HG02642 (cell line): ENCODE measurements around the gene RPS6KA5.
A peak's percentile ranks its signal among the peaks of the same experiment; 100 is the strongest.
"Not testable (repeated sequence)": the region's sequence is repeated elsewhere in the genome, so short reads cannot be mapped to it uniquely, and the experiment has no call there.

ENCODE experiments used
- ATAC-seq: cut with Tn5 transposase; IDR thresholded peaks from one replicate; pipeline ENCODE4 v1.9.1; 2021; ENCODE audit warnings: mild to moderate bottlenecking; ENCODE audit not compliant: unreplicated experiment, poor library complexity

RPS6KA5 gene

DNA sequence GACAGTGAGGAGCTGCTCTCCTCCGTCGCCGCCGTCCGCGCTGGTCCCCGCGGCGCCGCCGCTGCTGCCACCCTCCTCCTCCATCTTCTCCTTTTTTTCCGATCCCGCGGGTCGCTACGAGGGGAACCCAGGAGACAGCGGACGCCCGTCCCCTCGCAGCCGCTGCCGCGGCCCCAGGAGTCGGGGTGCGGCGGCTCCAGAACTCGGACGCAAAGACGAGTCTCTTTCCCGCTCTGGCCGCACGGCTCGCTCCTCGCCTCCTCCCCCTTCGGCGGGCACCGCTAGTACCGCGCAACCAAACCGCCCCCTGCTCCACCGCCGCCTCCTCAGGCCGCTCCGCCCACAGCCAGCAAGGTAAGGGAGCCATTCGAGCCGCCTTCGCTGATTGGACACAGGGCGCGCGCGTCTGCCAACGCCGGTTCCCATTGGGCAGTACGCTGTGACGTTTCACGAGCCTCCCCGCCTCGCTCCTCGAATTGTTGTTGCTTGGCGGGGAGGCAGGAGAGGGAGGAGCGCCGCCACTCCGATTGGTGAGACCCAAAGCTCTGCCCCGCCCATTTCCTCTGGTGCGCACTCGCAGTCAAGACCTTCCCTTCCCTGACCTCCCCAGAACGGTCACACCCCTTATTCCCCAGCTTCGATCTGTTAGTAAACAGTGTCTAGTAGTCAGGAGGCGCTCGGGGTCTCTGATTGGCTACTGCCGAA lies at the start of gene RPS6KA5:
Gene RPS6KA5 (minus strand): TSS at position 291 of the 705 bp plus-strand sequence. CDS start 207 bp downstream, at position 84.
- ATAC-seq, result peak; percentile 88

DNA sequence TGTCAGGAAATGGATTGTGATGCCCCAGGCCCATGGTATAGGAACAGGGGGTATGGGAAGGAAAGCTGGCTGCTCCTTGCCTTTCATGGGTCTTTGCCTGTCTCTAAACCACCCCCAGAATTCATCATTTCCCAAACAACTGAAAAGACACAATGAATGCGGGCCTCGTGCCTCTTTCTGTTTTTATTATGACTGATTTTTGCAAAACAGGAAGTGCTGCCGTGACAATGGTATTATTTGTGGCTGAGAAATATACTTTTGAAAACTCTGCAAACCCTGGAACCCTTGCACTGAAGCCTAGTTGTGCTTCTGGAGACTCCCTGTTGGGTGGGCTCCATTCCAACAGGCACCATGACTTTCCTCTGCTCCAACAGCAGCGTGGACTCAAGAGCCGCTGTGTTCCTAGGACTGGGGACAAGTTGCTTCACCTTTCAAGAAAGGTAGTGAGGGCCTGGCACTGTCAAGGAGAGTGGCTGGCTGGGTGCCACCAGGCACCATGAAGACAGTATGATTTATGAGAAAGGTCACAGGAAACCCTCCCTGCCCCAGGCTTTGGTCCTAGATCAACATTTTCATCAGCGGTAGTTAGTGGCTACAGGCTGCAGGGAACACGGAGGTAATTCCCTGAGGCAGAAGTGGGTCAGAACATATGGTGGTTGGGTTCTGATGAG lies 48.6 kb upstream of the RPS6KA5 start:
- no peak for ATAC-seq

DNA sequence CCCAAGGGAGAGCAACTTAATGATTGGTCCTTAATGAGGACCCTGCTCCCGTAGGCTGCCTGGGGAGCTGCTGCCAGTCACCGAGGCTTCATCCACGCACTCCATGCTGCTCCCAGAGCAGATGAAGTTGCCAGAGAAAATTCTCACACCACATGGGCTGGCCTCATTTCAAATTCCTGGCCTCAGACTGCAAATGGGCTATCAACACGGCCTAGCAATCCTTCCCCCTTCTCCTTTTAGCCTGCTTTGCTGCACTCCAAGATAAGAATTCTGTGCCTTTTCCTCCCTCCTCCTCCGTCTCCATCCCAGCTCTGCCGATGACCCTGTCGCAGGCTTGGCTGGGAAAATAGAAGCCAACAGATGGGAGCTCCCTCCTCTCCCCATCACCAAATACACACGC lies 42.7 kb upstream of the RPS6KA5 start:
- no peak for ATAC-seq

DNA sequence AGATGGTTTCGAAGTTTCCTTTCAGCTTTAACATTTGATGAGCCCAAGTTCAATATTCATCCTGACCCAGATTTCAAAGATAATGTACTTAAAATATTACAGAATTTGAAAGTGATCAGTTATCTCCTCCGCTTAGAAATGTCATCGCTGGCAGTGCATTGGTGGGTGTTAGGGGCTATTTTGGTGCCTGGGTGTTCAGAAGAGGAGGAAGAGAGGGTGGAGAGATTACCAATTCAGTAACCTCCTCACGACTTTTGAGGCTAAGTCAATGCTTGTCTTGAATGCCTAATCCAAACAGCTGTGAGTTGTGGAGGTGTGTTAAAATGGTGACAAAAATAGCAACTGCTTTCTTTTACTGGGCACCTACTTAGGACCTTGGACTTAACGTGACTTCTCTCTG lies 39.7 kb upstream of the RPS6KA5 start:
- ATAC-seq, result no peak

DNA sequence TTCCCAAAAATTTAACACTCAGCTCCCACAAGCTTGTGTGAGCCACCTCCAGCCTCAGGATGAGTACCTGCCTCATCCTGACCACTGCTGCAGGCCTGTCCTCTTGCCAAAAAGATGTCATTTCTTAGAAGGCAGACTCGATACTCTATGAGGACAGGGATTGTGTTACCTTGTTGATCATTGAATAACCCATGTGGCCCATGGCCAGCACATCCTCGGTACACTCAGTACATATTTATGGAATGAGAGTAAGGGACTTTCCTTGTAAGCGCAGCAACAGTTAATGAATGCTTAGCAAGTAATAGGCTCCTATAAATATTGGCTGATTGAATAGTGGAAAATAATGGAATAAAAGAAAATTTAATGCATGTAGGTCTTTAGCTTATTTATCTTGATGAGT lies 38.1 kb upstream of the RPS6KA5 start:
- ATAC-seq, result no peak

DNA sequence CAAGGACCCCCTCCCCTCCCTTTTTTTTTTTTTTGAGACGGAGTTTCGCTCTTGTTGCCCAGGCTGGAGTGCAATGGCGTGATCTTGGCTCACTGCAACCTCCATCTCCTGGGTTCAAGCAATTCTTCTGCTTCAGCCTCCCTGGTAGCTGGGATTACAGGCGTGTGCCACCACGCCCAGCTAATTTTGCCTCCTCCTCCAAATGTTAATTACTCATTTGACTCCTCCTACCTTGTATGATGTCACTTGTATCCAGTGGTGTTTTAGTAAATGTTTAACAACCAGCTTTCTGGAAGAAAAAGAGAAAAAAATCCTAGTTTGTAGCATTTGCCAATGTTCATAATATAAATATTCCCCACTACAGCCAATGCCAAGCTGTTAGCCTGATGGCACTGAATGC lies 37.2 kb upstream of the RPS6KA5 start:
- ATAC-seq, result not testable (repeated sequence)

DNA sequence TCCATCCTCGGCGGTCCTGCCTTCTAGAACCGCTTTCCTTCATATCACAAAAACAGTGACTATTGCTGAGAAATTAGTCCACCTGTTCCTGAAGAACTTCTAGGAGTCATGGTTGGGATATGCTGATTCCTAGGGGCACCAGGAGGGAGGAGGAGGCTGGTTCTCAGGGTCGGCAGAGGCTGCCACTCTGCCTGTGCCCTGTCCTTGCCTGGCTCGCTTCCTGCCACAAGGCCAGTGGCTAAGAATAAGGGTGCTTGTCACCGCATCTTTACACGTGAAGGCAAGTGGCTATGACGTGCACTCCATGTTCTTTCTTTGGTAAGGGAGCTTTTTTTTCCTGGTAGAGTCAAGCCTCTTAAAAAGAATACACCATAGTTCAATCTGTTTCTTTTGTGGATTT lies 34.7 kb upstream of the RPS6KA5 start:
- no peak for ATAC-seq

DNA sequence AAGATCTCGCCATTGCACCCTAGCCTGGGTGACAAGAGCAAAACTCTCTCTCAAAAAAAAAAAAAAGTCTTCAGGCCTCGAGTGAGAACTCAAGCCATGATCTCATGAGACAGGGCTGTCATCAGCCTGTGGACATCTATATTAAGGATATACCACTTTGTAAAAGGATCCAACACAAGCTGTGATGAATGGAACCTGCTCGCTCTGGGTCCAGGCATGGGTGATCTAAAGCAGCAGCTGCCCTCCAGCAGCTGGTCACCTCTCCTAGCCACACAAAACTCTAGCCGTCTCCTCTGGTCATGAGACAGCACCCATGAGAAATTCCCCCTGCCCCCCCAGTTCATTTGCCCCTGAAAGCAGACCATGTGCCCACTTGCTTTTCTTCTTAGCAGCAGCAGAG lies 34.3 kb upstream of the RPS6KA5 start:
- ATAC-seq, result no peak

DNA sequence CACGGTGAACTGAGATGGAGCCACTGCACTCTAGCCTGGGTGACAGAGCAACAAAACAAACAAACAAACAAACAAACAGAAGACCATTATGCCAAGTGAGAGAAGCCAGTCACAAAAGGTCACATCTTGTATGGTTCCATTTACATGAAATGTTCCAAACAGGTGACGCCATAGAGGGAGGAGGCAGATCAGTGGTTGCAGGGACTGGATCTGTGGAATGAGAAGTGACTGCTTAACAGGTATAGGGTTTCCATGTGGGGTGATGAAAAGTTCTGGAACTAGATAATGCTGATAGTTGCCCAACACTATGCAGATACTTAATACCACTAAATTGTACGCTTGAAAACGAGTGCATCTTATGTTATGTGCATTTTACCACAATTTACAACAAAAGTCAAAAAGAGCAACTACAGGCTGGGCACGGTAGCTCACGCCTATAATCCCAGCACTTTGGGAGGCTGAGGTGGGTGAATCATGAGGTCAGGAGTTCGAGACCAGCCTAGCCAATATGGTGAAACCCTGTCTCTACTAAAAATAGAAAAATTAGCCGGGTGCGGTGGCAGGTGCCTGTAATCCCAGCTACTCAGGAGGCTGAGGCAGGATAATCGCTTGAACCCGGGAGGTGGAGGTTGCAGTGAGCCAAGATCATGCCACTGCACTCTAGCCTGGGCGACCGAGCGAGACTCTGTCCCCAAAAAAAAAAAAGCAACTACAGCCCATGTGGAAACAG lies 33.5 kb upstream of the RPS6KA5 start:
- not testable (repeated sequence) for ATAC-seq

DNA sequence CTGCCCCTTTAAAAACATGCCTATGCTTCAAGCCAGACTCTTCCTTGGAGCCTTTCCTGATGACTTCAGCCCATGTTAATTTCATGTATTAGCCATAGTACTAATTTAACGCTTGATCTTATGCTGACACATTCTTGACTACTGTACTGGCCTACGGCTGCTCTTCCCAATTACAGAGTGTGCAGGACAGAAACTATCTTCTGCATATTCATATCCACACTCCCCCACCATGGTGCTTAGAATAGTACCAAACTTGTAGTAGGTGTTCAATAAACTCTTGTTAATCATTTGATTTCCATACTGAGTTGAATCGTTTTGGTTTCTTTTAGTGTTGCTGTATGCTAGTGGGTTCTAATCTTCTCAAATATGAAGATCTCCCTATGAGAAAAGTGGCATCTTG lies 31.6 kb upstream of the RPS6KA5 start:
- no peak for ATAC-seq

DNA sequence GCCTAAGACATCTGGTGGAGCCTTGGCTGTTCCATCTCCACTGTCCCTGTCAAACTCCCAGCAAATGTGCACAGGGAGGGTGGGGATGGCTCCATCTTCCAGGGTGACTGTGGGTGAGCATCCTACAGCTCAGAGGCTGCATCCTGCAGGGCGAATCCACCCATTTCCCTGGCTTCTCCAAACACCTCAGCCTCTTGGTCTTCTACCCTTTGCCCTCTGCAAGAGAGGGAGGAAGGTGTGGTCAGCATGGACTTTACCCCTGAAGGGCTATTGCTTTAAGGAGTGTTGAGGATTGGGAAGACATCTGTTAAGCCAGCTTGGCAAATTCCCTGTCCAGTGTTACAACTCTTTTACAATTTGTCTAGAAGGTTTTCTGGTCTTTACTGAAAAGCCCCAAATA lies 30.3 kb upstream of the RPS6KA5 start:
- no peak for ATAC-seq

DNA sequence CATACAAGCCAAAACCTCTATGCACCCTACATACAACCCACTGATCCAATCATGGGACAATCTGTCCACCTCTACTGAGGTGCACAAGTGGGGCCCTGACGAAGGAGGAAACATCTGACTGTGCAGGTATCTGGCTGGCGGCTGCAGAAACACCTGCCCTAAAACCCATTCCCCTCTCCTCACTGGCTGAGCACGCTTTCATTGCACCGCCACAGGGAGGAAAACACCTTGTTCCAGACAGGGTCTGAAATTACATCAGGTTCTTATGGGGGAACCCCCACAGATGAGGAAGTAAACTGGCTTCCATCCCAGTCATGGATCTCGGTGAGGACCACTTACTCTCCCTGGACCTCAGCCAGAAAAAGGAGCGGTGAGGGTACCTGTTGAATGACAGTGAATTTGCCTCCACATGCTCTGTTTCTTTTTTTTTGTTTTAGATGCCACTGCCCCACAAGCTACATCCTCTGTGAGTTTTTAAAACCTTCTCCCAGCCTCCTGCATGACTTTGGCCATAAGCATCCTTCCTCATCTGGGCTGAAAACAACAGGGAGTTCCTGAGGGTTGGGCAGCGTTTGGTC lies 29.6 kb upstream of the RPS6KA5 start:
- ATAC-seq, result no peak

DNA sequence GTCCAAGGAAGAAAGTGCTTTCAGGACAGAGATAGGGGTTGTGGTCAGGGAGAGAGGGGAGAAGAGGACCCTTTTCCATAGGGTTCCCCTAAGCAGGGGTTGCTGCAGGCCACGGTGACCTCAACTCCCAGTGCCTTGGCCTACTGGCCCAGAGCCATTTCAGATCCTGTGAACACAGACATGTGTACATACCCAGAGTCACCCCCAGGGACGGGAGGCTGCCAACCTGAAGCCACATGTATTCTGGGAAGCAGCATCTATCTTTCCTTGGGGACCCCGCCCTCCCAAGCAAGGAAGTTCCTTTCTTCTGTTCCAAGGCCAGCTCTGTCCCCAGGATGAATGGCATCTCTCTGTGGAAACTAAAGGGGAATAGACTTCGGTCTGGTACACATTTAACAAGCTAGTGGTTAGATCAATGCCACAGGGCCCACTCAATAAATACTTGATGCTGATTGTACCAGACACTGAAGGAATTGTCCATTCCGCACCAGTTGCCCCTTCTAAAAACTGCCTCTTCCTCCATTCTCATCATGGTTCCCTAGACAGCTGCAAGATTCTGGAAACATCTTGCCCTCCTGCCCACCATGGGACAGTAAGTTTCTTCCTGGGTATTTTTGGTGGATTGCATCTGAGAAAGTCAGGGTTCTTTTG lies 28.3 kb upstream of the RPS6KA5 start:
- ATAC-seq, result no peak

DNA sequence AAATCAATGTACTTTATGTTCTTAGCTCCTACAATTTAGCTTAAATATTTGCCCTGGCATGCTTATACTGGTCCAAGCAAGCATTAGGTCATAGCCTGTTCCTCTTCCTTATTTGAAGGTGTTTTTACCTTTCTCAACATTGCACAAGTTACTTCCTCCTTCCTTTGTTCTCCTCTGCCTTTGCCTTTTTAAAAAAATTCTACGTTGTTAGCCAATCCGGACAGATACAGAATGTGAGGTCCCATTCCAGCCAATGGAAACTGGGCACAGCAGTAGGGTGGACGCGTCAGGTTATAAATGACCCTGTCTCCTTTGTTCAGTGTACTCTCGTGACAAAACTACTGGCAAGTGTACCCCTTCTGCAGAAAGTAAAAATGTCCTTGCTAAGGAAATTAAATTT lies 27.0 kb upstream of the RPS6KA5 start:
- not testable (repeated sequence) for ATAC-seq

DNA sequence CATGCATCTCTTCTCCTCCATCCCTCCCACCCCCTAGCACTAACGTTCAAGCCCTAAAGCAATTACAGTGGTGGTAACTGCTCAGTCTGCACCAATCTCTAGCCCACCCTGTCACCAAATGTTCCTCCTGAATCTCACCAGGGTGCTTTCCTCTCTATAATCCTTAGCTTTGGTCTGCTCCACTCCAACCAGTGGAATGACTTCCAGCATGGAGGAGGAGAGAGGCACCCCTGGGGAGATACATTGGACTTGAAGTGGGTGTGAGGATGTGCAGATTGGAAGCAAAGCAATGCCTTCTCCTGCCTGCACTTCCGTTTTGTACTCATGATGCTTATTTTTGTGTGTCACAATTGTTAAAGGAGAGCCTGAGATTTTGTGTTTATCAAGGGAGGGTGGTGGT lies 24.1 kb upstream of the RPS6KA5 start:
- ATAC-seq, result no peak

DNA sequence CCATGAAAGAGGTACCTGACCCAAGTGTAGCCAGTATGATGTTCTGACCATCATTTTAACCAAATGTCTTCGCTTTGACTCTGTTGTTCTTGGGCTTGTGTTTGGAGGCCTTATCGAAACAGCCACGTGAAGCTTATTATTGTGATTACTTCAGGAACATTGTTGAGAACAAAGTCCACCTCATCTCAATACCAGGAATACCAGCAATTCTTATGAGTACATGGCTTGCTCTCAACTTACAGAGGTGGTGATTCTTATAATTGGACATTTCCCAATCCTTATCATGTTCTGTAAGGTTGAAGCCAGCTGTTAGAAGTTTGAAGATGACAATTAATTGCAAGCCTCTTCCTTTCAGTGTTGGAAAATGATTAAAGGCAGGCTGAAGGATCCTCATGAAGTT lies 21.8 kb upstream of the RPS6KA5 start:
- ATAC-seq, result no peak

DNA sequence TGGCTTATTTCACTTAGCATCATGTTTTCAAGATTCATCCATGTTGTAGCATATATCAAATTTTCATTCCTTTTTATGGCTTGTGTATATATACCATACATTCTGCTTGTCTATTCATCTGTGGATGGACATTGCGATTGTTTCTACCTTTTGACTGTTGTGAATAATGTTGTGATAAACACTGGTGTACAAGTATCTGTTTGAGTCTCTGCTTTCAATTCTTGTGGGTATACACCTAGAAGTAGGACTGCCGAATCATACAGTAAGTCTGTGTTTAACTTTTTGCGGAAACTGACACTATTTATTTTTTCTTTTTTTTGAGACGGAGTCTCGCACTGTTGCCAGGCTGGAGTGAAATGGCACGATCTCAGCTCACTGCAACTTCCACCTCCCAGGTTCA lies 19.6 kb upstream of the RPS6KA5 start:
- ATAC-seq, result no peak

DNA sequence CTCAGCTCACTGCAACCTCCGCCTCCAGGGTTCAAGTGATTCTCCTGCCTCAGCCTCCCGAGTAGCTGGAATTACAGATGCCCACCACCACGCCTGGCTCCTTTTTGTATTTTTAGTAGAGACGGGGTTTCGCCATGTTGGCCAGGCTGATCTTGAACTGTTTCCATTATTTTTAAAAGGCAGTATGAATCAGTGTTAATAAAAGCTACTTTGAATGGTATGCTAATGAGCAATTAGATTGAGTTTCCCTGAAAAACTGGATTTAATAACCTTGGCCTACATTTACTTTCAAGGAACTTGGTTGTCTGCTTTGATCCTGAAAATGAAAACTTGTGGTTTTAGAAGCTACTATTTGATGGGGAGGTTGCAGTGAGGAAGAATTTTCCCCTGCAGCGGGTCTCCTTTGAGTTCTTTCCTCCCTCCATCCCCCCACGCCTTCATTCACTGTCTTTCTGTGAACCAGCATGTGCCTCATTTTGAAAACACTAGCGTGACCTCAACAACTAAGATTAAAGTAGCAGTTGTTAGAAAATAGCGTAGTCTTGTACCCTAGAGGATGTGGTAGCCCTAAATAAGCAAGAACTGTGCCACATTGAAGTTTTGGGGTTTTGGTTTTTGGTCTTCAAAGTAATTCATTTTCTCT lies 17.8 kb upstream of the RPS6KA5 start:
- ATAC-seq, result peak; percentile 54

DNA sequence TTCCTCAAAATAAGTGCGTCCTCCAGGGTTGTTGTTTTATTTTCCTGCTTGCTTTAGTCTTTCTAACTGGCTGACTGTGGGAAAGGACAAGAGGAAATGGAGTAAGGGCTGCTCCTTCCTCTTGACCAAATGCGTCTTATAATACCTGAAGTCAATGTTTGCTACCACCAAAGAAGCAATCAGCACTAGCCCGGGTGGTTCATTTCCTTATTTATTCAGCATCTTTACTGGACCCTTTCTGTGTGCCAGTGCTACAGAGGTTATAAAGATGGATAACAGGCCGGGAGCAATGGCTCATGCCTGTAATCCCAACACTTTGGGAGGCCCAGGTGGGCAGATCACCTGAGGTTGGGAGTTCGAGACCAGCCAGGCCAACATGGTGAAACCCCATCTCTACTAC lies 15.1 kb upstream of the RPS6KA5 start:
- ATAC-seq, result no peak

DNA sequence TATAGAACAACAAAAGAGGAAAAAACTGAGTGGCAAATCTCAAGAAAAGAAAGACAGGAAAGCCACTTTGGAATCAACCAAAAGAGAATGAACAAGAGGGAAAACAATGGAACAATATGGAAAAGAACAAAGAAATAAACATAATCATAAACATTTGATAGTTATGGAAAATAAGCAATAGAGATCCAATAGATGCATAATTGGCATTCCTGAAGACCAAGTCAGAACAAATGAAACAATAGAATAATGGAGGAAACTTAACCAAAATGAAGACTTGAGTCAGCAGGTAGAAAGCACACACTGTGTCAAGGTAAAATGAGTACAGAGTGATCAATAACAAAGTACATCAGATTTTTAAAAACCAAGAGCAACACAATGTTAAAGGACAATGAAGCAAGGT lies 10.1 kb upstream of the RPS6KA5 start:
- ATAC-seq, result no peak
